K562 treated with DMSO at 1 percent for 12 hours (cell line): ENCODE measurements around the gene UGT2A2. TPM values are rescaled to one million over a fixed set of nuclear protein-coding genes. Genes with fewer than 3 reads are reported as not detected.

Experiments
- total RNA-seq: library from RNA; unstranded; fragments of 300-600 nt; gene quantifications from 2 replicates; pipeline ENCODE4 v1.2.3, GENCODE V29; 2022; ENCODE audit not compliant: insufficient read depth

UGT2A2 gene
- total RNA-seq: not detected in 2 replicates

DNA sequence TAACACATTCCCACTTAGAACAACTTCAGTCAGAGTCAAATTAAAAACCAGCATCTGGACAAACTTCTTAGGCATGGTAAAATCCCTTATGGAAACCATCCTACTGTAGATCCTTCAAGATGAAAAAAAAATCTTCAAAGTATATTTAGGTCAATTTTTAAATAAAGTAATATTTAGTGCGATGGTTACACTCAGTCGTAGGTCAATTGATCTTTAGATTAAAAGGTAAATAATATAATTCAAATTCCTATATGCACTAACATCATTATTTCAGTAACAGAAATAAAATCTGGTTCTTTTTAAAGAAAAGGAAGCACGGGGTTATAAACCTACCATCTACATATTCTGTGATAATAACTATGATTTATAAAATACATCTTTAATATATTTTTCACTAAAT, at the start of gene UGT2A2:
TSS of gene UGT2A2 (minus strand) at position 101 of the 400 bp plus-strand sequence. CDS start at position 99, 2 bp downstream.

DNA sequence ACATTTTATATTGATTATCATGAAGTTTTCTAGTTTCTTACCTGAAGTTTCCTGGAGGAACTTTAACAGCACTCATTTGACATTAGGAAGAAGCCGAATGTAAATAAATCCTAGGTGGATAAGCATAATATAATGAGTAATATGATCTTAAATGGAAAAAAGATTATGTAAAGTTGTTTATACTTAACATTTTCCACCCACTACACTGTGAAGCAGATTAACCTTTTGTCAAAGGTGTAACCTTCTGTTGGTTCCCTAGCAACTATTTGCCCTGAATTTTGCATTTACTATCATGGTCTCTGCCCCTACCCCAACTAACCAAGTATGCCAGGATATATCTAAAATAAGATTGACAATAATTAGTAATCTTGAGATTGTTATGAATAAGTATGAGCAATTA, 13.7 kb upstream of the UGT2A2 start, which contains the start of gene UGT2A1:
TSS of gene UGT2A1 (minus strand) at position 101 of the 400 bp plus-strand sequence. CDS start 5,603 bp downstream, outside the sequence.

Other genes starting within 250 kb of the UGT2A2 start
- not detected in 2 replicates for gene UGT2B4, start 143.7 kb downstream of the UGT2A2 start, total RNA-seq
- gene UGT2A1, start 13.6 kb upstream of the UGT2A2 start, total RNA-seq: not detected in 2 replicates
- gene SULT1B1, start 121.0 kb upstream of the UGT2A2 start, total RNA-seq: not detected in 2 replicates
- gene SULT1E1, start 220.5 kb upstream of the UGT2A2 start, total RNA-seq: not detected in 2 replicates